Smooth muscle cell (in vitro differentiated cells): ENCODE results near the gene AGAP5. TPM values are rescaled to one million over a fixed set of nuclear protein-coding genes. Genes with fewer than 3 reads are reported as not detected.

Experiments used
- DNase-seq: peaks from one replicate; lab custom pipeline; 2025; ENCODE audit not compliant: unreplicated experiment; lab: John Stamatoyannopoulos, UW
- H2AFZ ChIP-seq: fragments of 200-600 bp; sonication (generic); 2 replicates; pipeline ENCODE4 v1.6.0; 2016; ENCODE audit warnings: antibody characterized with exemption, low read depth, mild to moderate bottlenecking
- H3F3A ChIP-seq: fragments of 200-600 bp; sonication (generic); 2 replicates; pipeline ENCODE4 v1.6.0; 2017; ENCODE audit warnings: antibody characterized with exemption, low read depth
- H3K27ac ChIP-seq: fragments of 200-600 bp; sonication (generic); 2 replicates; pipeline ENCODE4 v1.5.1; 2016; ENCODE audit warnings: low read depth, mild to moderate bottlenecking
- H3K27me3 ChIP-seq: fragments of 200-600 bp; sonication (generic); 2 replicates; pipeline ENCODE4 v1.6.1; 2016; ENCODE audit warnings: low read depth, mild to moderate bottlenecking
- H3K36me3 ChIP-seq: fragments of 200-600 bp; sonication (generic); 2 replicates; pipeline ENCODE4 v1.5.1; 2016; ENCODE audit warnings: low read depth
- H3K4me1 ChIP-seq: fragments of 200-600 bp; sonication (generic); 2 replicates; pipeline ENCODE4 v1.5.1; 2016; ENCODE audit warnings: low read depth
- H3K4me2 ChIP-seq: fragments of 200-600 bp; sonication (generic); 2 replicates; pipeline ENCODE4 v1.6.0; 2016; ENCODE audit warnings: mild to moderate bottlenecking
- H3K4me3 ChIP-seq: fragments of 200-600 bp; sonication (generic); 2 replicates; pipeline ENCODE4 v1.5.1; 2016; ENCODE audit warnings: mild to moderate bottlenecking
- H3K79me2 ChIP-seq: fragments of 200-600 bp; sonication (generic); 2 replicates; pipeline ENCODE4 v1.6.0; 2016; ENCODE audit warnings: low read depth, mild to moderate bottlenecking
- H3K9ac ChIP-seq: fragments of 200-600 bp; sonication (generic); 2 replicates; pipeline ENCODE4 v1.6.0; 2016; ENCODE audit warnings: low read depth
- H3K9me3 ChIP-seq: fragments of 200-600 bp; sonication (generic); replicated peaks from 2 replicates; pipeline ENCODE4 v1.5.1; 2016; ENCODE audit warnings: low read depth
- H4K20me1 ChIP-seq: fragments of 200-600 bp; sonication (generic); 2 replicates; pipeline ENCODE4 v1.6.0; 2016; ENCODE audit warnings: low read depth
- CTCF ChIP-seq: fragments of 200-600 bp; sonication (generic); IDR thresholded peaks from 2 replicates; pipeline ENCODE4 v1.5.1; 2017; ENCODE audit warnings: borderline replicate concordance, mild to moderate bottlenecking, antibody characterized with exemption; ENCODE audit not compliant: insufficient read depth, poor library complexity, severe bottlenecking
- WGBS: methylation state at CpG from one replicate; pipeline ENCODE4 v1.1.7; 2016; ENCODE audit warnings: low lambda C conversion rate; 5-methylcytosine and 5-hydroxymethylcytosine counted together
- polyA plus RNA-seq: library from polyadenylated mRNA; unstranded; fragments of >200 nt; fragmentation: Nextera tagmentation; extraction: Ambion mirVana; gene quantifications from 2 replicates; pipeline ENCODE4 v1.2.1, GENCODE V29; 2016
- total RNA-seq: library from RNA; depleted of rRNA; stranded (reverse); fragments of >200 nt; gene quantifications from 2 replicates; pipeline ENCODE4 v1.2.3, GENCODE V29; 2014

The AGAP5 gene
- total and polyA plus RNA-seq, 2 experiments from 2014 or later = 1.4 to 4.1 TPM

GRCh38 chr10:73650537-73651331, 47.2 kb downstream of the AGAP5 start:
- Histone ChIP-seq H3K9ac (peak overlapping the region; percentile 74), H3K4me3 (no peak overlapping the region), H3K27ac (peak overlapping the region; percentile 86), H2AFZ (no peak overlapping the region), H4K20me1 (no peaks in the 10 kb centered on the region), H3K9me3 (no peaks in the 10 kb centered on the region), H3K4me1 (no peaks in the 10 kb centered on the region), H3K36me3 (no peaks in the 10 kb centered on the region), H3F3A (peaks cover 7% of the 10 kb centered on the region), H3K27me3 (no peaks in the 10 kb centered on the region), H3K79me2 (no peaks in the 10 kb centered on the region), H3K4me2 (peak overlapping the region; percentile 50)
- no peak for TF ChIP-seq CTCF
- DNase-seq = no peak
- 77% methylated on average over 5 of the region's 5 CpGs for WGBS

- peaks cover 7% of the 10 kb centered on the region for H3F3A ChIP-seq
- no peak overlapping the region for H3K4me3 ChIP-seq
- no peaks in the 10 kb centered on the region for H3K4me1 ChIP-seq
- H3K79me2 ChIP-seq = no peaks in the 10 kb centered on the region
- H3K4me2 ChIP-seq = no peak overlapping the region
- no peaks in the 10 kb centered on the region for H4K20me1 ChIP-seq
- H3K36me3 ChIP-seq = no peaks in the 10 kb centered on the region
- H3K27me3 ChIP-seq = no peaks in the 10 kb centered on the region
- peak overlapping the region; percentile 86 for H3K27ac ChIP-seq
- H3K9me3 ChIP-seq = no peaks in the 10 kb centered on the region
- DNase-seq = no peak
- H2AFZ ChIP-seq = no peak overlapping the region
- TF ChIP-seq CTCF = no peak
- no peak overlapping the region for H3K9ac ChIP-seq
- 90% methylated on average over 6 of the region's 6 CpGs for WGBS
Observed at GRCh38 chr10:73649876-73650536, 47.9 kb downstream of the AGAP5 start.

GRCh38 chr10:73648975-73649829, 48.7 kb downstream of the AGAP5 start:
- WGBS = 69% methylated on average over 4 of the region's 4 CpGs
- Histone ChIP-seq H3K4me1 (no peaks in the 10 kb centered on the region), H3K27ac (peak overlapping the region; percentile 86), H2AFZ (no peak overlapping the region), H3K4me2 (peak overlapping the region; percentile 97), H3K27me3 (no peaks in the 10 kb centered on the region), H3K36me3 (no peaks in the 10 kb centered on the region), H3K9me3 (no peaks in the 10 kb centered on the region), H3K79me2 (no peaks in the 10 kb centered on the region), H3F3A (peaks cover 7% of the 10 kb centered on the region), H3K4me3 (no peak overlapping the region), H4K20me1 (no peaks in the 10 kb centered on the region), H3K9ac (no peak overlapping the region)
- no peak for TF ChIP-seq CTCF
- DNase-seq = no peak
